HCT116 (cell line): ENCODE data around the gene IL6R. TPM values are rescaled to one million over a fixed set of nuclear protein-coding genes. Genes with fewer than 3 reads are reported as not detected.
A peak's percentile ranks its signal among the peaks of the same experiment; 100 is the strongest.

Source experiments
- ATAC-seq: fragments of 200-7000 bp; cut with Tn5 transposase; 2 replicates; pipeline ENCODE4 v1.9.1; 2020; ENCODE audit warnings: mild to moderate bottlenecking, moderate library complexity
- BruUV-seq: library from RNA; stranded (reverse); fragments of 400-500 nt; replicated peaks from 2 replicates; lab custom pipeline; 2021; lab: Mats Ljungman, UMichigan
- CTCF ChIA-PET: fragments of 300-600 bp; sonication (Branson Sonifier 250); formaldehyde crosslinking; loops from one replicate; lab custom pipeline; 2021; ENCODE audit warnings: antibody characterized with exemption; lab: Charles Lee
- POLR2A ChIA-PET: fragments of 300-600, 350-600 bp; sonication (Branson Sonifier 250); formaldehyde crosslinking; loops from one replicate; lab custom pipeline; 2021; ENCODE audit warnings: antibody characterized with exemption; lab: Charles Lee
- RAD21 ChIA-PET, 2 experiments: fragments of 300-600 bp; sonication (Branson Sonifier 250); formaldehyde crosslinking; loops; one replicate each; lab custom pipeline; 2023; ENCODE audit warnings: low total read pairs in 2 of 2; ENCODE audit not compliant: uncharacterized antibody in 2 of 2, unreplicated experiment in 2 of 2, low non-redundant PET in 1 of 2; lab: Charles Lee
- DNase-seq: peaks from one replicate; pipeline ENCODE4 v3.0.0-alpha.2; 2010; ENCODE audit warnings: low read depth, low spot score
- H2AFZ ChIP-seq: fragments of 200-600 bp; shearing (Covaris generic), sonication (generic); 2 replicates; pipeline ENCODE4 v1.6.1; 2017; ENCODE audit warnings: low read depth, mixed run types, mixed read lengths, antibody characterized with exemption, low read length; ENCODE audit not compliant: poor library complexity, severe bottlenecking
- H3K27ac ChIP-seq: 2 replicates; pipeline ENCODE4 v1.5.1; 2012; ENCODE audit warnings: low read depth, low read length
- H3K27me3 ChIP-seq: fragments of 200-600 bp; sonication (generic); 2 replicates; pipeline ENCODE4 v1.6.1; 2016; ENCODE audit warnings: mixed run types, low read length, mixed read lengths; ENCODE audit not compliant: insufficient read depth
- H3K36me3 ChIP-seq, 2 experiments: fragments of 200-500 bp in 1 of 2; fragments of 200-600 bp in 1 of 2; sonication (Bioruptor generic) in 1 of 2; sonication (generic) in 1 of 2; 2 replicates each; pipeline versions ENCODE4 v1.5.1 to v1.6.1; 2014 to 2016; ENCODE audit warnings: low read length in 2 of 2, inconsistent platforms in 1 of 2, mixed read lengths in 1 of 2, mixed run types in 1 of 2; ENCODE audit not compliant: insufficient read depth in 2 of 2, control insufficient read depth in 1 of 2
- H3K4me1 ChIP-seq, 2 experiments: fragments of 200-600 bp in 1 of 2; sonication (generic) in 1 of 2; 2 replicates each; pipeline versions ENCODE4 v1.5.1 to v1.6.1; 2012 to 2017; ENCODE audit warnings: low read length in 2 of 2, inconsistent platforms in 1 of 2, mild to moderate bottlenecking in 1 of 2, mixed read lengths in 1 of 2, mixed run types in 1 of 2, moderate library complexity in 1 of 2; ENCODE audit not compliant: insufficient read depth in 2 of 2, control insufficient read depth in 1 of 2
- H3K4me2 ChIP-seq: fragments of 200-600 bp; sonication (generic); 2 replicates; pipeline ENCODE4 v1.6.1; 2017; ENCODE audit warnings: mixed run types, low read length, mixed read lengths
- H3K4me3 ChIP-seq, 2 experiments: fragments of 200-600 bp in 1 of 2; sonication (generic) in 1 of 2; replicated peaks in 1 of 2; 2 replicates each; pipeline ENCODE4 v1.5.1; 2011 to 2016; ENCODE audit warnings: low read length in 2 of 2, control low read depth in 1 of 2, low read depth in 1 of 2, mild to moderate bottlenecking in 1 of 2, mixed read lengths in 1 of 2, mixed run types in 1 of 2
- H3K79me2 ChIP-seq: fragments of 200-600 bp; sonication (generic); 2 replicates; pipeline ENCODE4 v1.6.1; 2017; ENCODE audit warnings: mild to moderate bottlenecking, mixed run types, low read length, moderate library complexity, mixed read lengths; ENCODE audit not compliant: insufficient read depth
- H3K9ac ChIP-seq: fragments of 200-600 bp; sonication (generic); 2 replicates; pipeline ENCODE4 v1.6.1; 2016; ENCODE audit warnings: low read length, mixed read lengths
- H3K9me2 ChIP-seq: fragments of 200-600 bp; sonication (generic), shearing (Covaris generic); 2 replicates; pipeline ENCODE4 v1.6.1; 2017; ENCODE audit warnings: mixed run types, mild to moderate bottlenecking, moderate library complexity; ENCODE audit not compliant: insufficient read depth
- H3K9me3 ChIP-seq, 2 experiments: fragments of 200-500 bp in 1 of 2; fragments of 200-600 bp in 1 of 2; sonication (Bioruptor generic) in 1 of 2; sonication (generic) in 1 of 2; 2 replicates each; pipeline ENCODE4 v1.6.1; 2014 to 2017; ENCODE audit warnings: low read length in 2 of 2, mixed read lengths in 2 of 2, inconsistent platforms in 1 of 2, low read depth in 1 of 2, mild to moderate bottlenecking in 1 of 2, mixed run types in 1 of 2, moderate library complexity in 1 of 2; ENCODE audit not compliant: control insufficient read depth in 1 of 2, insufficient read depth in 1 of 2
- H4K20me1 ChIP-seq: fragments of 200-600 bp; sonication (generic), shearing (Covaris generic); 2 replicates; pipeline ENCODE4 v1.6.1; 2017; ENCODE audit warnings: mixed run types, mild to moderate bottlenecking, moderate library complexity; ENCODE audit not compliant: insufficient read depth
- ATF3 ChIP-seq: IDR thresholded peaks from 2 replicates; pipeline ENCODE4 v1.6.1; 2012
- CBX3 ChIP-seq: IDR thresholded peaks from 2 replicates; pipeline ENCODE4 v1.6.1; 2012; ENCODE audit warnings: low read depth
- CEBPB ChIP-seq: IDR thresholded peaks from 2 replicates; pipeline ENCODE4 v1.6.1; 2012; ENCODE audit warnings: low read depth
- EGR1 ChIP-seq: IDR thresholded peaks from 2 replicates; pipeline ENCODE4 v1.6.1; 2012; ENCODE audit warnings: low read depth
- ELF1 ChIP-seq: IDR thresholded peaks from 2 replicates; pipeline ENCODE4 v1.6.1; 2012; ENCODE audit warnings: low read depth, borderline replicate concordance
- EZH2phosphoT487 ChIP-seq: fragments of 200-600 bp; IDR thresholded peaks from 2 replicates; pipeline ENCODE4 v1.6.1; 2018; ENCODE audit warnings: antibody characterized with exemption, borderline replicate concordance
- FOSL1 ChIP-seq: IDR thresholded peaks from 2 replicates; pipeline ENCODE4 v1.6.1; 2012; ENCODE audit warnings: low read depth
- JUND ChIP-seq: IDR thresholded peaks from 2 replicates; pipeline ENCODE4 v1.6.1; 2012
- POLR2A ChIP-seq: IDR thresholded peaks from 2 replicates; pipeline ENCODE4 v1.7.0; 2011; ENCODE audit warnings: borderline replicate concordance; ENCODE audit not compliant: insufficient read depth, insufficient read length; ENCODE audit errors: extremely low read depth
- POLR2AphosphoS5 ChIP-seq: IDR thresholded peaks from 2 replicates; pipeline ENCODE4 v1.6.1; 2011; ENCODE audit warnings: mild to moderate bottlenecking, low read depth, low read length, moderate library complexity
- SIN3A ChIP-seq: IDR thresholded peaks from 2 replicates; pipeline ENCODE4 v1.6.1; 2012; ENCODE audit warnings: low read depth
- SP1 ChIP-seq: IDR thresholded peaks from 2 replicates; pipeline ENCODE4 v1.6.1; 2012; ENCODE audit warnings: low read depth
- SRF ChIP-seq: IDR thresholded peaks from 2 replicates; pipeline ENCODE4 v1.6.1; 2012; ENCODE audit warnings: low read depth
- TCF7L2 ChIP-seq: IDR thresholded peaks from 2 replicates; pipeline ENCODE4 v1.7.0; 2011; ENCODE audit warnings: borderline replicate concordance, inconsistent platforms; ENCODE audit not compliant: insufficient read depth, insufficient read length; ENCODE audit errors: extremely low read depth
- intact Hi-C: fragments of 100-400 bp; cut with micrococcal nuclease; formaldehyde crosslinking; loops from 2 replicates; pipeline ENCODE4 v1.10.0; 2022
- total RNA-seq: library from RNA; stranded (reverse); gene quantifications from one replicate; pipeline ENCODE4 v1.2.1, GENCODE V29; 2021; ENCODE audit not compliant: unreplicated experiment
- TF ChIP-seq, protein P1 (sequence below): IDR thresholded peaks from 2 replicates; pipeline ENCODE4 v1.6.1; 2011; ENCODE audit warnings: mild to moderate bottlenecking, low read length, moderate library complexity; ENCODE audit not compliant: insufficient replicate concordance; ENCODE audit errors: extremely low read depth
- TF ChIP-seq, protein P2 (sequence below): IDR thresholded peaks from 2 replicates; pipeline ENCODE4 v1.6.1; 2012; ENCODE audit warnings: low read depth

The IL6R gene
- total RNA-seq, 1 experiment from 2014 or later, result 6.8 TPM

- TF ChIP-seq CBX3 (no peak), CEBPB (no peak), POLR2A (no peak), EZH2phosphoT487 (no peak)
Observed at GRCh38 chr1:154440036-154440804, 35.1 kb downstream of the IL6R start (continued).

DNA sequence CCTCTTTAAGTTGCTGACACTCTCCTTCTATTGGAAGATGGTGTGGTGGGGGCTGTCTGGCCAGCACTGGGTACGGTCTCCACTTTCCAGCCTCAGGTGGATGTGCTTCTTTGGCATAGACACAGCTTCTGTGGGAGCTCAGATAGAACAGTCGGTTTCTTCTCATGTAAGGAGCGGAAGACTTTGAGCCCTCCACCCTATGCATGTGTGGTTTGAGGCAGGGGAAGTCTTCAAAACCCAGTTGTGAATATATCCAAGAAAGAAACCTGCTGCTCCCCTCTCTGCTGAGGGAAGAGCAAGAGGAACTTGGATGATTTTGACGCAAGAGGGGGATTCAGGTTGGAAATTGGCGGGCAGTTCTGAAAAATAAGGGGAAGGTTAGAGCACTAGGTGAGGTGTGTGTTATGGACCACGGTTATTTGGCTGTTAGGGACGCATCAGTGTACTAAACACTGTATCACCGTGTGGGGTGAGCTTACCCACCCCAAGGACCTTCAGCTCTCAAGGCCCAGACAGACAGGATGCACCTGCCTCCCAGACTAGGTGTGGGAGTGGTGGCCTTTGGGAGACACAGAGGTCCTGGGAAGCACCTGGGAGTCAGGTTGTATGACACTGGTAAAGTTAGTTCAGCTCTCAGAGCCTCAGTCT, 36.2 kb downstream of the IL6R start:
- Histone ChIP-seq H3K27ac (no peak overlapping the region), H3K4me1 (peaks cover 23 to 46% of the 10 kb centered on the region in 2 experiments), H3K36me3 (no peaks in the 10 kb centered on the region), H2AFZ (no peak overlapping the region), H3K9ac (no peak overlapping the region), H3K79me2 (no peaks in the 10 kb centered on the region), H3K4me2 (peak overlapping the region; percentile 61), H3K4me3 (no peak overlapping the region), H4K20me1 (no peaks in the 10 kb centered on the region), H3K27me3 (no peaks in the 10 kb centered on the region), H3K9me3 (no peaks in the 10 kb centered on the region), H3K9me2 (no peaks in the 10 kb centered on the region)
- no peak for DNase-seq
- RAD21 ChIA-PET, result interaction anchor here in 1 of 2 experiments (1.1 kb wide), 1 partner anchor 76 kb away, joined by 4 read pairs; no protein-coding TSS in a partner anchor
- BruUV-seq, result no TSS peak
- TF ChIP-seq EGR1 (no peak), CBX3 (no peak), ATF3 (no peak), SP1 (no peak), SRF (no peak), TCF7L2 (no peak), SIN3A (no peak), FOSL1 (no peak), JUND (no peak), POLR2AphosphoS5 (no peak), EZH2phosphoT487 (no peak), ELF1 (no peak)
- TF ChIP-seq, protein P1, sequence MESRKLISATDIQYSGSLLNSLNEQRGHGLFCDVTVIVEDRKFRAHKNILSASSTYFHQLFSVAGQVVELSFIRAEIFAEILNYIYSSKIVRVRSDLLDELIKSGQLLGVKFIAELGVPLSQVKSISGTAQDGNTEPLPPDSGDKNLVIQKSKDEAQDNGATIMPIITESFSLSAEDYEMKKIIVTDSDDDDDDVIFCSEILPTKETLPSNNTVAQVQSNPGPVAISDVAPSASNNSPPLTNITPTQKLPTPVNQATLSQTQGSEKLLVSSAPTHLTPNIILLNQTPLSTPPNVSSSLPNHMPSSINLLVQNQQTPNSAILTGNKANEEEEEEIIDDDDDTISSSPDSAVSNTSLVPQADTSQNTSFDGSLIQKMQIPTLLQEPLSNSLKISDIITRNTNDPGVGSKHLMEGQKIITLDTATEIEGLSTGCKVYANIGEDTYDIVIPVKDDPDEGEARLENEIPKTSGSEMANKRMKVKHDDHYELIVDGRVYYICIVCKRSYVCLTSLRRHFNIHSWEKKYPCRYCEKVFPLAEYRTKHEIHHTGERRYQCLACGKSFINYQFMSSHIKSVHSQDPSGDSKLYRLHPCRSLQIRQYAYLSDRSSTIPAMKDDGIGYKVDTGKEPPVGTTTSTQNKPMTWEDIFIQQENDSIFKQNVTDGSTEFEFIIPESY, result no peak
- TF ChIP-seq, protein P2, sequence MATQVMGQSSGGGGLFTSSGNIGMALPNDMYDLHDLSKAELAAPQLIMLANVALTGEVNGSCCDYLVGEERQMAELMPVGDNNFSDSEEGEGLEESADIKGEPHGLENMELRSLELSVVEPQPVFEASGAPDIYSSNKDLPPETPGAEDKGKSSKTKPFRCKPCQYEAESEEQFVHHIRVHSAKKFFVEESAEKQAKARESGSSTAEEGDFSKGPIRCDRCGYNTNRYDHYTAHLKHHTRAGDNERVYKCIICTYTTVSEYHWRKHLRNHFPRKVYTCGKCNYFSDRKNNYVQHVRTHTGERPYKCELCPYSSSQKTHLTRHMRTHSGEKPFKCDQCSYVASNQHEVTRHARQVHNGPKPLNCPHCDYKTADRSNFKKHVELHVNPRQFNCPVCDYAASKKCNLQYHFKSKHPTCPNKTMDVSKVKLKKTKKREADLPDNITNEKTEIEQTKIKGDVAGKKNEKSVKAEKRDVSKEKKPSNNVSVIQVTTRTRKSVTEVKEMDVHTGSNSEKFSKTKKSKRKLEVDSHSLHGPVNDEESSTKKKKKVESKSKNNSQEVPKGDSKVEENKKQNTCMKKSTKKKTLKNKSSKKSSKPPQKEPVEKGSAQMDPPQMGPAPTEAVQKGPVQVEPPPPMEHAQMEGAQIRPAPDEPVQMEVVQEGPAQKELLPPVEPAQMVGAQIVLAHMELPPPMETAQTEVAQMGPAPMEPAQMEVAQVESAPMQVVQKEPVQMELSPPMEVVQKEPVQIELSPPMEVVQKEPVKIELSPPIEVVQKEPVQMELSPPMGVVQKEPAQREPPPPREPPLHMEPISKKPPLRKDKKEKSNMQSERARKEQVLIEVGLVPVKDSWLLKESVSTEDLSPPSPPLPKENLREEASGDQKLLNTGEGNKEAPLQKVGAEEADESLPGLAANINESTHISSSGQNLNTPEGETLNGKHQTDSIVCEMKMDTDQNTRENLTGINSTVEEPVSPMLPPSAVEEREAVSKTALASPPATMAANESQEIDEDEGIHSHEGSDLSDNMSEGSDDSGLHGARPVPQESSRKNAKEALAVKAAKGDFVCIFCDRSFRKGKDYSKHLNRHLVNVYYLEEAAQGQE, result no peak
- no peak for ATAC-seq
- POLR2A ChIA-PET, result no interaction called here
- intact Hi-C loops, result no loop called here
- CTCF ChIA-PET, result interaction anchor here (1.1 to 1.6 kb wide), 3 partner anchors 10 to 22 kb away, joined by 3 to 4 read pairs (median 3); no protein-coding TSS in a partner anchor
